Endothelial cell of umbilical vein (primary cell): Measurements from ENCODE around the gene FOLR3. TPM values are rescaled to one million over a fixed set of nuclear protein-coding genes. Genes with fewer than 3 reads are reported as not detected.
A peak's percentile ranks its signal among the peaks of the same experiment; 100 is the strongest.

Source experiments
- BruUV-seq: library from RNA; stranded (reverse); fragments of 400-500 nt; replicated peaks from 2 replicates; lab custom pipeline; 2021; lab: Mats Ljungman, UMichigan
- CTCF ChIA-PET: fragments of 300-600, 350-600 bp; sonication (Branson Sonifier 250); formaldehyde crosslinking; loops from one replicate; lab custom pipeline; 2021; ENCODE audit warnings: antibody characterized with exemption, inconsistent platforms; lab: Charles Lee
- POLR2A ChIA-PET: fragments of 300-600, 350-600 bp; sonication (Branson Sonifier 250); formaldehyde crosslinking; loops from one replicate; lab custom pipeline; 2021; ENCODE audit warnings: antibody characterized with exemption, inconsistent platforms; lab: Charles Lee
- DNase-seq: peaks from one replicate; pipeline ENCODE4 v3.0.0-alpha.2; 2011; ENCODE audit warnings: low read depth, low spot score
- FAIRE-seq: peaks from 2 replicates; lab custom pipeline; 2011; peaks lifted over from hg19 to GRCh38; lab: Jason Lieb, UNC
- H2AFZ ChIP-seq: 2 replicates; pipeline ENCODE4 v1.6.0; 2012; ENCODE audit warnings: low read depth, low read length, control low read depth, inconsistent platforms
- H3K27ac ChIP-seq: 2 replicates; pipeline ENCODE4 v1.5.1; 2011; ENCODE audit warnings: low read depth, mild to moderate bottlenecking, control low read depth, low read length, moderate library complexity; ENCODE audit not compliant: insufficient read depth
- H3K27me3 ChIP-seq, 2 experiments: 2 replicates each; pipeline versions ENCODE4 v1.6.0 to v1.6.1; 2011; ENCODE audit warnings: low read length in 2 of 2, mixed read lengths in 1 of 2; ENCODE audit not compliant: control insufficient read depth in 2 of 2, insufficient read depth in 2 of 2
- H3K36me3 ChIP-seq, 2 experiments: 2 replicates in 1 of 2; 3 replicates in 1 of 2; pipeline ENCODE4 v1.5.1; 2011; ENCODE audit warnings: low read length in 2 of 2, mild to moderate bottlenecking in 1 of 2, moderate library complexity in 1 of 2; ENCODE audit not compliant: control insufficient read depth in 2 of 2, insufficient read depth in 2 of 2; ENCODE audit errors: extremely low read depth in 1 of 2
- H3K4me1 ChIP-seq: 3 replicates; pipeline ENCODE4 v1.5.1; 2011; ENCODE audit warnings: mild to moderate bottlenecking, low read length; ENCODE audit not compliant: control insufficient read depth, insufficient read depth; ENCODE audit errors: extremely low read depth
- H3K4me2 ChIP-seq: 2 replicates; pipeline ENCODE4 v1.6.1; 2011; ENCODE audit warnings: low read length, control low read depth, mixed read lengths; ENCODE audit not compliant: insufficient read depth
- H3K4me3 ChIP-seq, 3 experiments: fragments of 200-600 bp in 1 of 3; sonication (generic), shearing (Covaris generic) in 1 of 3; replicated peaks in 1 of 3; 2 replicates each; pipeline ENCODE4 v1.5.1; 2011 to 2016; ENCODE audit warnings: control low read depth in 3 of 3, low read length in 3 of 3, mild to moderate bottlenecking in 2 of 3, inconsistent platforms in 1 of 3, low read depth in 1 of 3, moderate library complexity in 1 of 3; ENCODE audit not compliant: insufficient read depth in 1 of 3
- H3K79me2 ChIP-seq: 2 replicates; pipeline ENCODE4 v1.6.0; 2012; ENCODE audit warnings: low read length, inconsistent platforms; ENCODE audit not compliant: control insufficient read depth, insufficient read depth
- H3K9ac ChIP-seq: replicated peaks from 2 replicates; pipeline ENCODE3; 2011; ENCODE audit warnings: low read length, control low read depth; ENCODE audit not compliant: insufficient read depth; ENCODE audit errors: extremely low read depth
- H3K9me1 ChIP-seq: replicated peaks from 3 replicates; pipeline ENCODE4 v1.6.0; 2011; ENCODE audit warnings: mild to moderate bottlenecking, low read length; ENCODE audit not compliant: control insufficient read depth, insufficient read depth; ENCODE audit errors: extremely low read depth
- H3K9me3 ChIP-seq: replicated peaks from 2 replicates; pipeline ENCODE4 v1.5.1; 2012; ENCODE audit warnings: low read length, inconsistent platforms; ENCODE audit not compliant: control insufficient read depth, insufficient read depth
- H4K20me1 ChIP-seq: replicated peaks from 2 replicates; pipeline ENCODE3; 2011; ENCODE audit warnings: mild to moderate bottlenecking, low read length; ENCODE audit not compliant: control insufficient read depth, insufficient read depth; ENCODE audit errors: extremely low read depth
- CTCF ChIP-seq, 2 donors: IDR thresholded peaks; 1 replicate in 1 of 2; 2 replicates in 1 of 2; pipeline ENCODE4 v1.5.1; 2011; ENCODE audit warnings: low read length in 2 of 2, mild to moderate bottlenecking in 2 of 2, moderate library complexity in 2 of 2, control low read depth in 1 of 2, inconsistent platforms in 1 of 2, low read depth in 1 of 2; ENCODE audit not compliant: insufficient read depth in 1 of 2; ENCODE audit errors: extremely low read depth in 1 of 2
- EZH2 ChIP-seq: IDR thresholded peaks from 2 replicates; pipeline ENCODE4 v1.6.1; 2012; ENCODE audit warnings: borderline replicate concordance, low read depth, mild to moderate bottlenecking, moderate library complexity, low read length, inconsistent platforms; ENCODE audit not compliant: severe bottlenecking
- FOS ChIP-seq: IDR thresholded peaks from 2 replicates; pipeline ENCODE4 v1.6.1; 2011; ENCODE audit warnings: mild to moderate bottlenecking, low read length, moderate library complexity, borderline replicate concordance; ENCODE audit not compliant: insufficient read depth
- GATA2 ChIP-seq: IDR thresholded peaks from 2 replicates; pipeline ENCODE4 v1.7.0; 2011; ENCODE audit warnings: low read depth, mild to moderate bottlenecking, moderate library complexity, mixed read lengths, low read length; ENCODE audit not compliant: insufficient read length, insufficient read depth
- JUN ChIP-seq: IDR thresholded peaks from 2 replicates; pipeline ENCODE4 v1.6.1; 2011; ENCODE audit warnings: borderline replicate concordance, low read depth; ENCODE audit not compliant: insufficient read length, insufficient read depth
- MAX ChIP-seq: IDR thresholded peaks from 2 replicates; pipeline ENCODE4 v1.6.1; 2011; ENCODE audit not compliant: insufficient read depth, insufficient read length
- MYC ChIP-seq: IDR thresholded peaks from one replicate; pipeline ENCODE4 v1.6.1; 2011; ENCODE audit warnings: mild to moderate bottlenecking, low read depth, low read length
- POLR2A ChIP-seq: IDR thresholded peaks from 2 replicates; pipeline ENCODE4 v1.6.1; 2012; ENCODE audit warnings: low read depth, mild to moderate bottlenecking, control low read depth, low read length
- POLR2AphosphoS5 ChIP-seq: IDR thresholded peaks from 2 replicates; pipeline ENCODE4 v1.6.1; 2012; ENCODE audit warnings: low read depth, mild to moderate bottlenecking, control low read depth, low read length, moderate library complexity; ENCODE audit not compliant: insufficient read depth
- dilution Hi-C: fragments of 300-500 bp; cut with MboI; formaldehyde crosslinking; loops from one replicate; pipeline ENCODE4 v1.15.0; 2019; ENCODE audit warnings: low sequenced_read_pairs; ENCODE audit not compliant: extremely low pct_ligation_motif_present
- intact Hi-C: fragments of 100-400 bp; cut with micrococcal nuclease; formaldehyde crosslinking; loops from one replicate; pipeline ENCODE4 v1.10.0; 2022
- polyA plus RNA-seq, 4 experiments: library from polyadenylated mRNA; depleted of rRNA in 3 of 4; stranded (reverse) in 3 of 4; unstranded in 1 of 4; fragments of >200 nt; gene quantifications; 2 replicates each; pipeline versions ENCODE4 v1.2.1 to v1.2.3, GENCODE V29; 2011 to 2012; ENCODE audit warnings: missing spikeins in 1 of 4
- total RNA-seq: library from RNA; stranded (reverse); gene quantifications from 2 replicates; pipeline ENCODE4 v1.2.3, GENCODE V29; 2021

The FOLR3 gene
- total and polyA plus RNA-seq, 2 donors (not counting 3 experiments of a cell fraction or from before 2014, with no cell fraction given), result not detected

- Histone ChIP-seq H3K4me2 (peak overlapping the region; percentile 35), H3K4me3 (peak overlapping the region in 1 of 3 experiments; percentile 7), H3K27ac (peak overlapping the region; percentile 54), H3K4me1 (peaks cover 26% of the 10 kb centered on the region), H3K27me3 (no peaks in the 10 kb centered on the region), H4K20me1 (no peaks in the 10 kb centered on the region), H3K9ac (peak overlapping the region; percentile 42), H3K9me1 (no peaks in the 10 kb centered on the region), H3K9me3 (no peaks in the 10 kb centered on the region), H3K79me2 (peaks cover 29% of the 10 kb centered on the region), H3K36me3 (peaks cover 4 to 5% of the 10 kb centered on the region in 2 experiments), H2AFZ (peak overlapping the region; percentile 79)
- DNase-seq (no peak), FAIRE-seq (no peak)
- dilution Hi-C loops (no loop called here), intact Hi-C loops (loop anchor here (1.0 to 2.0 kb wide), 3 partner anchors 9 to 63 kb away; partner anchors contain the start of genes ANAPC15, LRRC51 and NUMA1)
- TSS peak; percentile 99 for BruUV-seq
- ChIA-PET POLR2A (no interaction called here), CTCF (interaction anchor here (2.2 kb wide), 1 partner anchor 78 kb away, joined by 7 read pairs; no protein-coding TSS in a partner anchor)
- TF ChIP-seq CTCF (IDR thresholded peaks at IDR 0.05; ENCODE audit: extremely low read depth in 1 of 2, insufficient read depth in 1 of 2, low read depth in 1 of 2, low read length in 2 of 2) (no peak), EZH2 (no peak), POLR2A (no peak), MYC (no peak)
Measured at GRCh38 chr11:72103754-72104167, 31.8 kb upstream of the FOLR3 start.

DNA sequence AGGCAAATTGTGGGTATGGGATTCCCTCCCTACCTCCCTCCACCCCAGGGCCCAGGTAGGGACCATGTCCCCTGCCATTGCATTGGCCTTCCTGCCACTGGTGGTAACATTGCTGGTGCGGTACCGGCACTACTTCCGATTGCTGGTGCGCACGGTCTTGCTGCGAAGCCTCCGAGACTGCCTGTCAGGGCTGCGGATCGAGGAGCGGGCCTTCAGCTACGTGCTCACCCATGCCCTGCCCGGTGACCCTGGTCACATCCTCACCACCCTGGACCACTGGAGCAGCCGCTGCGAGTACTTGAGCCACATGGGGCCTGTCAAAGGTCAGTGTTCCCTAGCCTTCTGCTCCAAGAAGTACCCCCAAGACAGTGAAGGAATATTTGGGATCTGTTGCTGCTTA, 29.6 kb upstream of the FOLR3 start, which contains the start of gene TOMT:
Gene TOMT (plus strand): TSS at position 37 of the 400 bp plus-strand sequence. CDS start 28 bp downstream, at position 65.
- DNase-seq, result no peak
- Histone ChIP-seq H3K9me3 (no peaks in the 10 kb centered on the region), H4K20me1 (no peaks in the 10 kb centered on the region), H2AFZ (no peak within 1 kb of the TSS), H3K4me1 (peaks cover 18% of the 10 kb centered on the region), H3K36me3 (no peaks in the 10 kb centered on the region), H3K4me2 (no peak within 1 kb of the TSS), H3K4me3 (no peak within 1 kb of the TSS), H3K27ac (no peak within 1 kb of the TSS), H3K79me2 (peaks cover 21% of the 10 kb centered on the region), H3K9ac (no peak within 1 kb of the TSS), H3K9me1 (no peaks in the 10 kb centered on the region), H3K27me3 (no peaks in the 10 kb centered on the region)
- CTCF ChIA-PET, result interaction anchor here (0.7 to 2.0 kb wide), 3 partner anchors 38 to 84 kb away, joined by 3 to 13 read pairs (median 7); no protein-coding TSS in a partner anchor
- no TSS peak for BruUV-seq
- intact Hi-C loops (no loop called here), dilution Hi-C loops (no loop called here)
- POLR2A ChIA-PET, result no interaction called here
- FAIRE-seq, result no peak
- TF ChIP-seq EZH2 (no peak), CTCF (IDR thresholded peaks at IDR 0.05; ENCODE audit: extremely low read depth in 1 of 2, insufficient read depth in 1 of 2, low read depth in 1 of 2, low read length in 2 of 2) (no peak), POLR2AphosphoS5 (no peak), MYC (no peak), GATA2 (no peak), JUN (no peak), MAX (no peak), POLR2A (no peak), FOS (no peak)
